ENCODE results near the gene KRT79.

The KRT79 gene

DNA sequence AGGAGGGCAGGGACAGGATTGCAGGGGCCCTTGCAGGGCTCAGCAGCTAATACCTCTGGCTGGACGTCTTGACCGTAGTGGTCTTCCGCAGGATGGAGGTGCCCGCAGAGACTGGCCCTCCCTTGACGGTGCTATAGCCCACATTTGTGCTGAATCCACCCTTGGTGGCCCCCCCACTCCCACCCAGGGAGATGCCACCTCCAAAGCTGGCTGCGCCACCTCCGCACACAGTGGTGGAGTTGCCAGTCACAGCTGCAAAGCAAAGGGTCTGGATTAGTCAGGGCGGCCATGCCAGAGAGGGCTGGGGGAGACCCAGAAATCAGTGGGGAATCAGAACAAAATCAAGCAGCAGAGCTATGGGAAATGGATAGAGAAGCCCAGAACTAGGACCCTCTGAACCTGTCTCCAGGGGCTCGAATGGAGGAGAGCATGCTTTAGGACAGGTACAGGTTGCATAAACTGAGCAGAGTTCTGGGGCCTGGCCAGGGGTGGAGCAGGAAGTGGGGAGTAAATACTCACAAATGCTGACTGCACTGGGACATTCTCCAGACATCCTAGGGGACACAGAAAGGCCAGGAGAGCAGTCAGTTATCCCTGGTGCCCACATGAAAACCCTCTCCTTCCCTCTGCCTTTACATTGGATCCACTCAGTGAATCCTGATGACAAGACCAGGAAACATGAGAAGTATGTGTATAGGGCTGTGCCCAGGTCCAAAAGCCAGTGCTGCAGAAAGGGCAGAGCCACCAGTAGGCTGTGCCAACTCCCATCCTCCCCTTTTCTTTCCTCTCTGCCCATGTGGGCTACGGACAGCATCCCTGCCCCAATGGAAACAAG lies 12.1 kb downstream of the KRT79 start:
- Histone ChIP-seq H3K27me3 (ENCODE audit: insufficient read depth, low read length) (peaks cover 5% of the 10 kb centered on the region; the same call in 1 of the 2 replicates), H2AFZ (ENCODE audit: low read length) (no peak overlapping the region), H3K9me2 (ENCODE audit: low read depth, low read length) (no peaks in the 10 kb centered on the region), H3K79me2 (ENCODE audit: insufficient read depth, low read length) (no peaks in the 10 kb centered on the region), H3K9ac (ENCODE audit: low read length) (no peak overlapping the region), H3K4me1 (ENCODE audit: insufficient read depth, low read length, severe bottlenecking) (no peaks in the 10 kb centered on the region), H3K4me2 (ENCODE audit: low read length) (no peak overlapping the region), H4K20me1 (ENCODE audit: insufficient read depth, low read length) (no peaks in the 10 kb centered on the region), H3K27ac (ENCODE audit: low read depth, low read length, poor library complexity, severe bottlenecking) (no peak overlapping the region), H3K9me3 (ENCODE audit: low read length) (no peaks in the 10 kb centered on the region), H3F3A (ENCODE audit: insufficient read depth, low read length) (no peaks in the 10 kb centered on the region), H3K4me3 (ENCODE audit: low read depth, low read length, poor library complexity, severe bottlenecking) (no peak overlapping the region), H3K36me3 (ENCODE audit: insufficient read depth, low read length) (no peaks in the 10 kb centered on the region)
- TF ChIP-seq EZH2 (IDR thresholded peaks at IDR 0.05; ENCODE audit: borderline replicate concordance, low read length) = no peak
- TF ChIP-seq, protein P1, sequence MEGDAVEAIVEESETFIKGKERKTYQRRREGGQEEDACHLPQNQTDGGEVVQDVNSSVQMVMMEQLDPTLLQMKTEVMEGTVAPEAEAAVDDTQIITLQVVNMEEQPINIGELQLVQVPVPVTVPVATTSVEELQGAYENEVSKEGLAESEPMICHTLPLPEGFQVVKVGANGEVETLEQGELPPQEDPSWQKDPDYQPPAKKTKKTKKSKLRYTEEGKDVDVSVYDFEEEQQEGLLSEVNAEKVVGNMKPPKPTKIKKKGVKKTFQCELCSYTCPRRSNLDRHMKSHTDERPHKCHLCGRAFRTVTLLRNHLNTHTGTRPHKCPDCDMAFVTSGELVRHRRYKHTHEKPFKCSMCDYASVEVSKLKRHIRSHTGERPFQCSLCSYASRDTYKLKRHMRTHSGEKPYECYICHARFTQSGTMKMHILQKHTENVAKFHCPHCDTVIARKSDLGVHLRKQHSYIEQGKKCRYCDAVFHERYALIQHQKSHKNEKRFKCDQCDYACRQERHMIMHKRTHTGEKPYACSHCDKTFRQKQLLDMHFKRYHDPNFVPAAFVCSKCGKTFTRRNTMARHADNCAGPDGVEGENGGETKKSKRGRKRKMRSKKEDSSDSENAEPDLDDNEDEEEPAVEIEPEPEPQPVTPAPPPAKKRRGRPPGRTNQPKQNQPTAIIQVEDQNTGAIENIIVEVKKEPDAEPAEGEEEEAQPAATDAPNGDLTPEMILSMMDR (IDR thresholded peaks at IDR 0.05; ENCODE audit: low read length) = no peak

DNA sequence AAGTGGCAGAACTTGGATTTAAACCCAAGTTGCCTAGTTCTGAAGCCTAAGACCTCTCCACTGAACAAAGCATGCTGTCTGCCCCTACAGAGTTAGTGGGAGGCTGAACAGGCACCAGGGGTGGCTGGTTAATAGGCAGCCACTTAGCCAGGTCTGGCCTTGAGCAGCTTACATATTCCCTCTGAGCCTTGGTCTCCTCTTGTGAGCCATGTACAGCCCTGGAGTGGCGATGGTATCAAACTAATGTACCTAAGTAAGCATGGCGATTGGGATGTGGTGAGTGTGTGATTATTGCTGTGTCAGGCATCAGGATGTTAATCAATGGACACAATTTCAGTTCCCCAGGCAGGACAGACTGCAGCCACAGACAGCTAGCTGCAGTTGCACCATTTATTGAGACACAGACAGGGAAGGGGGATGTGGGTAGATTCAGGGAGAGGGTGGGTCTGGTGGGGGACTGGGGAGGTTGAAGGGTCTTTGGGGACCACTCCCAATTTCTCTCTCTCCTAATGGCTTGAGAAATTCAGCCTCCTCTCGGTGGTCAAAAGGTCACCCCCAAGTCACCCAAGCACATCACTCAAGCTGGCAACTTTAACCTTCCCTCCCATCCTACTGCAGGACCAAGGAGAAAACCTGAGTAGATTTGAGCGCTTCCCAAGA lies 12.9 kb downstream of the KRT79 start:
- Histone ChIP-seq H3K9me2 (ENCODE audit: low read depth, low read length) (no peaks in the 10 kb centered on the region), H4K20me1 (ENCODE audit: insufficient read depth, low read length) (no peaks in the 10 kb centered on the region), H3K4me2 (ENCODE audit: low read length) (no peak overlapping the region), H3K27ac (ENCODE audit: low read depth, low read length, poor library complexity, severe bottlenecking) (no peak overlapping the region), H3K27me3 (ENCODE audit: insufficient read depth, low read length) (peaks cover 5% of the 10 kb centered on the region; the same call in 1 of the 2 replicates), H3K4me3 (ENCODE audit: low read depth, low read length, poor library complexity, severe bottlenecking) (no peak overlapping the region), H3F3A (ENCODE audit: insufficient read depth, low read length) (no peaks in the 10 kb centered on the region), H3K9ac (ENCODE audit: low read length) (no peak overlapping the region), H3K79me2 (ENCODE audit: insufficient read depth, low read length) (no peaks in the 10 kb centered on the region), H2AFZ (ENCODE audit: low read length) (no peak overlapping the region), H3K9me3 (ENCODE audit: low read length) (no peaks in the 10 kb centered on the region), H3K4me1 (ENCODE audit: insufficient read depth, low read length, severe bottlenecking) (no peaks in the 10 kb centered on the region), H3K36me3 (ENCODE audit: insufficient read depth, low read length) (no peaks in the 10 kb centered on the region)
- TF ChIP-seq, protein P1 (IDR thresholded peaks at IDR 0.05; ENCODE audit: low read length) = no peak
- no peak for TF ChIP-seq EZH2 (IDR thresholded peaks at IDR 0.05; ENCODE audit: borderline replicate concordance, low read length)

DNA sequence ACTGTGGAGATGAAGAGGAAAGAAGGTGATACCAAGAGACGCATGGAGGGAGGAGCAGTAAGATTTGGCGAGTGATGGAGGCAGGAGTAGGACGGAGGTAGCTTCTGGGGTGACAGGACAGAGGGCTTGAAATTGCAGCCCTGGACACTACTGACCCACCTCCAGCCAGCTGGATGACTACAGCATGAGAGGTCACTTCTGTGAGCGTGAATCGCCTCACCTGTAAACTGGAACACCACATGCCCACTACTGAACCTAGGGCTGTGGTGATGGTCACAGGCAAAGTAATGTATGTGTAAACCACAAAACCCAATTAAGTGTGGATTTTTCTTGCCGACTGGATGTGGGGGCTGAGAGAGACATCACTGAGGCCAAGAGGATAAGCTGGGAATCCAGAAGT lies 13.6 kb downstream of the KRT79 start:
- H3K9me2 ChIP-seq (ENCODE audit: low read depth, low read length) = no peaks in the 10 kb centered on the region
- H3K27me3 ChIP-seq (ENCODE audit: insufficient read depth, low read length) = peaks cover 5% of the 10 kb centered on the region; the same call in 1 of the 2 replicates
- H4K20me1 ChIP-seq (ENCODE audit: insufficient read depth, low read length) = no peaks in the 10 kb centered on the region
- no peak overlapping the region for H3K4me3 ChIP-seq (ENCODE audit: low read depth, low read length, poor library complexity, severe bottlenecking)
- no peaks in the 10 kb centered on the region for H3K36me3 ChIP-seq (ENCODE audit: insufficient read depth, low read length)
- H3K9ac ChIP-seq (ENCODE audit: low read length) = no peak overlapping the region
- no peak overlapping the region for H3K27ac ChIP-seq (ENCODE audit: low read depth, low read length, poor library complexity, severe bottlenecking)
- H3K9me3 ChIP-seq (ENCODE audit: low read length) = no peaks in the 10 kb centered on the region
- TF ChIP-seq, protein P1 (IDR thresholded peaks at IDR 0.05; ENCODE audit: low read length) = no peak
- no peak for TF ChIP-seq EZH2 (IDR thresholded peaks at IDR 0.05; ENCODE audit: borderline replicate concordance, low read length)
- H3F3A ChIP-seq (ENCODE audit: insufficient read depth, low read length) = no peaks in the 10 kb centered on the region
- no peaks in the 10 kb centered on the region for H3K4me1 ChIP-seq (ENCODE audit: insufficient read depth, low read length, severe bottlenecking)
- no peaks in the 10 kb centered on the region for H3K79me2 ChIP-seq (ENCODE audit: insufficient read depth, low read length)
- H2AFZ ChIP-seq (ENCODE audit: low read length) = no peak overlapping the region
- H3K4me2 ChIP-seq (ENCODE audit: low read length) = no peak overlapping the region

Measured in OCI-LY1 (cell line).